K562 (cell line): ENCODE measurements around the gene MRGPRF. TPM values are rescaled to one million over a fixed set of nuclear protein-coding genes. Genes with fewer than 3 reads are reported as not detected.

Experiments used
- ATAC-seq: fragments of 200-7000 bp; cut with Tn5 transposase; 3 replicates; pipeline ENCODE4 v1.9.1; 2020; ENCODE audit warnings: moderate library complexity
- BruUV-seq: library from RNA; stranded (reverse); fragments of 400-500 nt; replicated peaks from 2 replicates; lab custom pipeline; 2021; lab: Mats Ljungman, UMichigan
- CTCF ChIA-PET: fragments of 300-600 bp; formaldehyde crosslinking; extraction: SDS; loops from one replicate; lab custom pipeline; 2021; ENCODE audit warnings: low intra/inter-chr PET ratio; lab: Yijun Ruan, JAX
- POLR2A ChIA-PET: fragments of 300-600, 350-650 bp; sonication (Branson Sonifier 250); formaldehyde crosslinking; extraction: SDS; loops from one replicate; lab custom pipeline; 2021; ENCODE audit warnings: antibody characterized with exemption, inconsistent platforms; lab: Yijun Ruan, JAX
- DNase-seq, 4 experiments: peaks; one replicate each; pipeline versions ENCODE4 v3.0.0 to v3.0.0-alpha.2; 2011 to 2018; ENCODE audit warnings: low spot score in 3 of 4, mixed read lengths in 3 of 4; ENCODE audit errors: extremely low read depth in 1 of 4
- FAIRE-seq: peaks from 2 replicates; lab custom pipeline; 2011; peaks lifted over from hg19 to GRCh38; lab: Jason Lieb, UNC
- H2AFZ ChIP-seq: 2 replicates; pipeline ENCODE4 v1.6.0; 2011; ENCODE audit warnings: low read depth, low read length, control low read depth, inconsistent platforms
- H3K27ac ChIP-seq: fragments of 200-600 bp; 3 replicates; pipeline ENCODE4 v1.8.0; 2011; ENCODE audit warnings: low read depth, mild to moderate bottlenecking, control low read depth, inconsistent platforms, low read length, moderate library complexity, mixed read lengths; ENCODE audit errors: extremely low read depth
- H3K27me3 ChIP-seq, 2 experiments: fragments of 300-600 bp in 1 of 2; 2 replicates in 1 of 2; 3 replicates in 1 of 2; pipeline versions ENCODE4 v1.6.0 to v1.8.0; 2011; ENCODE audit warnings: inconsistent platforms in 2 of 2, low read length in 2 of 2, mild to moderate bottlenecking in 1 of 2, mixed read lengths in 1 of 2, moderate library complexity in 1 of 2; ENCODE audit not compliant: control insufficient read depth in 2 of 2, insufficient read depth in 2 of 2
- H3K36me3 ChIP-seq: fragments of 300-600 bp; 3 replicates; pipeline ENCODE4 v1.8.0; 2011; ENCODE audit warnings: mild to moderate bottlenecking, low read length, inconsistent platforms; ENCODE audit not compliant: control insufficient read depth, insufficient read depth
- H3K4me1 ChIP-seq, 2 experiments: fragments of 200-600 bp in 1 of 2; replicated peaks in 1 of 2; 2 replicates in 1 of 2; 3 replicates in 1 of 2; pipeline versions ENCODE4 v1.5.1 to v1.8.0; 2011; ENCODE audit warnings: inconsistent platforms in 2 of 2, low read length in 2 of 2, mild to moderate bottlenecking in 1 of 2, mixed read lengths in 1 of 2, moderate library complexity in 1 of 2; ENCODE audit not compliant: control insufficient read depth in 2 of 2, insufficient read depth in 2 of 2
- H3K4me2 ChIP-seq: 2 replicates; pipeline ENCODE4 v1.6.1; 2011; ENCODE audit warnings: low read length, control low read depth, inconsistent platforms, mixed read lengths; ENCODE audit not compliant: insufficient read depth
- H3K4me3 ChIP-seq: fragments of 200-600 bp; sonication (generic), shearing (Covaris generic); 2 replicates; pipeline ENCODE4 v1.5.1; 2016; ENCODE audit warnings: control low read depth, inconsistent platforms
- H3K79me2 ChIP-seq: fragments of 200-600 bp; 3 replicates; pipeline ENCODE4 v1.8.0; 2011; ENCODE audit warnings: low read length, inconsistent platforms; ENCODE audit not compliant: control insufficient read depth, insufficient read depth
- H3K9ac ChIP-seq, 2 experiments: 2 replicates each; pipeline versions ENCODE4 v1.6.0 to v1.6.1; 2011; ENCODE audit warnings: low read depth in 2 of 2, low read length in 2 of 2, control low read depth in 1 of 2, inconsistent platforms in 1 of 2, mild to moderate bottlenecking in 1 of 2, mixed read lengths in 1 of 2; ENCODE audit not compliant: insufficient read depth in 1 of 2
- H3K9me1 ChIP-seq: one replicate; pipeline ENCODE4 v1.6.0; 2011; ENCODE audit warnings: inconsistent platforms, mild to moderate bottlenecking, low read length, moderate library complexity; ENCODE audit not compliant: control insufficient read depth, insufficient read depth
- H3K9me3 ChIP-seq: replicated peaks from 2 replicates; pipeline ENCODE4 v1.5.1; 2011; ENCODE audit warnings: low read depth, low read length, inconsistent platforms; ENCODE audit not compliant: control insufficient read depth, insufficient read depth
- H4K20me1 ChIP-seq: replicated peaks from 2 replicates; pipeline ENCODE4 v1.6.1; 2011; ENCODE audit warnings: low read length, inconsistent platforms, mixed read lengths; ENCODE audit not compliant: control insufficient read depth, insufficient read depth
- CEBPB ChIP-seq: fragments of 450-650 bp; IDR thresholded peaks from 2 replicates; pipeline ENCODE4 v1.6.1; 2016; ENCODE audit warnings: missing genetic modification characterization, missing compliant biosample characterization
- CREBBP ChIP-seq: IDR thresholded peaks from one replicate; pipeline ENCODE4 v1.6.1; 2012; ENCODE audit warnings: low read depth, mild to moderate bottlenecking, control low read depth, inconsistent platforms, low read length
- GATAD2A ChIP-seq: fragments of 450-650 bp; IDR thresholded peaks from 2 replicates; pipeline ENCODE4 v1.6.1; 2017
- HES1 ChIP-seq: fragments of 450-650 bp; IDR thresholded peaks from 2 replicates; pipeline ENCODE4 v1.6.1; 2016; ENCODE audit warnings: low read depth, mild to moderate bottlenecking, moderate library complexity
- JUND ChIP-seq, 2 experiments: IDR thresholded peaks; 2 replicates in 1 of 2; 3 replicates in 1 of 2; pipeline ENCODE4 v1.6.1; 2011; ENCODE audit warnings: borderline replicate concordance in 2 of 2, low read depth in 2 of 2, low read length in 2 of 2, improper control_type of control experiment in 1 of 2, missing biosample characterization in 1 of 2, missing genetic modification characterization in 1 of 2, missing genetic modification reagents in 1 of 2
- NCOA2 ChIP-seq, 2 experiments: fragments of 450-650 bp; IDR thresholded peaks; 2 replicates each; pipeline ENCODE4 v1.6.1; 2018; ENCODE audit warnings: mild to moderate bottlenecking in 2 of 2, moderate library complexity in 1 of 2; ENCODE audit not compliant: partially characterized antibody in 2 of 2
- NUFIP1 ChIP-seq: fragments of 450-650 bp; IDR thresholded peaks from 2 replicates; pipeline ENCODE4 v1.6.1; 2018; ENCODE audit not compliant: partially characterized antibody
- RAD21 ChIP-seq, 2 experiments: fragments of 250-450 bp in 1 of 2; fragments of 450-650 bp in 1 of 2; sonication (Bioruptor Pico) in 1 of 2; formaldehyde crosslinking in 1 of 2; IDR thresholded peaks in 1 of 2; conservative IDR thresholded peaks in 1 of 2; 2 replicates each; pipeline versions ENCODE4 v1.4.0 to v1.8.0; 2020 to 2022; ENCODE audit warnings: mild to moderate bottlenecking in 2 of 2, moderate library complexity in 1 of 2
- STAT5B ChIP-seq: fragments of 250-450 bp; sonication (Bioruptor Pico); IDR thresholded peaks from 2 replicates; pipeline ENCODE4 v1.8.0; 2021; ENCODE audit warnings: mild to moderate bottlenecking, inconsistent platforms
- TGIF2 ChIP-seq: sonication (generic); formaldehyde crosslinking; IDR thresholded peaks from 2 replicates; pipeline ENCODE4 v1.8.1; 2022; ENCODE audit warnings: mild to moderate bottlenecking, missing genetic modification reagents, moderate library complexity
- THAP12 ChIP-seq: fragments of 250-450 bp; sonication (Bioruptor Pico); IDR thresholded peaks from 2 replicates; pipeline ENCODE4 v1.9.0; 2021; ENCODE audit warnings: mild to moderate bottlenecking, inconsistent platforms
- ZNF143 ChIP-seq: sonication (generic); formaldehyde crosslinking; IDR thresholded peaks from 2 replicates; pipeline ENCODE4 v1.9.0; 2022; ENCODE audit warnings: mild to moderate bottlenecking, missing genetic modification reagents
- ZNF263 ChIP-seq: sonication (generic); formaldehyde crosslinking; IDR thresholded peaks from 2 replicates; pipeline ENCODE4 v1.8.0; 2022; ENCODE audit warnings: mild to moderate bottlenecking, missing genetic modification reagents, borderline replicate concordance
- ZNF324 ChIP-seq: fragments of 250-450 bp; sonication (Bioruptor Pico); IDR thresholded peaks from 2 replicates; pipeline ENCODE4 v1.4.0; 2020; ENCODE audit warnings: mild to moderate bottlenecking
- ZNF347 ChIP-seq: fragments of 450-650 bp; formaldehyde crosslinking; IDR thresholded peaks from 2 replicates; pipeline ENCODE4 v1.4.0; 2020; ENCODE audit warnings: low read depth, mild to moderate bottlenecking, moderate library complexity
- ZNF436 ChIP-seq: fragments of 250-450, 450-650 bp; sonication (Bioruptor Pico); formaldehyde crosslinking; IDR thresholded peaks from 2 replicates; pipeline ENCODE4 v1.7.0; 2020; ENCODE audit warnings: mild to moderate bottlenecking
- ZNF445 ChIP-seq: fragments of 250-450 bp; sonication (Bioruptor Pico); IDR thresholded peaks from 2 replicates; pipeline ENCODE4 v1.4.0; 2020; ENCODE audit warnings: low read depth, mild to moderate bottlenecking, moderate library complexity
- WGBS: fragments of 100-300 bp; shearing (Covaris generic); methylation state at CpG from one replicate; pipeline ENCODE4 v1.1.6; 2016; ENCODE audit warnings: low coverage, mixed read lengths; ENCODE audit not compliant: insufficient coverage; ENCODE audit errors: missing lambda C conversion rate; 5-methylcytosine and 5-hydroxymethylcytosine counted together
- in situ Hi-C: fragments of 300-500 bp; cut with MboI; formaldehyde crosslinking; loops from 4 replicates; pipeline ENCODE4 v1.15.0; 2018; ENCODE audit warnings: inconsistent platforms, mixed read lengths
- intact Hi-C: fragments of 100-400 bp; cut with micrococcal nuclease; formaldehyde crosslinking; loops from 2 replicates; pipeline ENCODE4 v1.14.2; 2022
- polyA plus RNA-seq, 8 experiments: library from polyadenylated mRNA; depleted of rRNA in 4 of 8; stranded (reverse) in 5 of 8; unstranded in 3 of 8; fragments of >200 nt; fragmentation: Nextera tagmentation in 2 of 8; fragmentation: Illumina TruSeq in 1 of 8; extraction: Ambion mirVana in 2 of 8; extraction: Trizol in 1 of 8; gene quantifications; 2 replicates each; pipeline versions ENCODE4 v1.2.1 to v1.2.3, GENCODE V29; 2011 to 2014; ENCODE audit warnings: inconsistent platforms in 1 of 8, missing spikeins in 1 of 8
- total RNA-seq, 7 experiments: library from RNA; depleted of rRNA in 6 of 7; stranded (reverse); fragments of >200 nt in 6 of 7; fragmentation: Illumina TruSeq in 2 of 7; extraction: Trizol in 2 of 7; gene quantifications; 2 replicates each; pipeline versions ENCODE4 v1.2.1 to v1.2.3, GENCODE V29; 2011 to 2021; ENCODE audit warnings: low replicate concordance in 1 of 7
- TF ChIP-seq, protein P1 (sequence below): fragments of 250-450 bp; sonication (Bioruptor Pico); IDR thresholded peaks from 2 replicates; pipeline ENCODE4 v1.8.0; 2022; ENCODE audit warnings: inconsistent platforms

Gene MRGPRF
- total and polyA plus RNA-seq, 9 of the 15 experiments (the other 6 are each of a cell fraction or from before 2014, with no cell fraction given): not detected

- Histone ChIP-seq H3K27ac (no peak overlapping the region), H3K36me3 (no peaks in the 10 kb centered on the region), H4K20me1 (peaks cover 7% of the 10 kb centered on the region), H3K27me3 (peaks cover 62 to 92% of the 10 kb centered on the region in 2 experiments), H3K4me2 (no peak overlapping the region), H3K9ac (no peak overlapping the region), H3K9me1 (no peaks in the 10 kb centered on the region), H3K9me3 (no peaks in the 10 kb centered on the region), H3K4me1 (peaks cover 0 to 9% of the 10 kb centered on the region in 2 experiments; a peak in 3 of 5 replicates), H3K4me3 (no peak overlapping the region), H3K79me2 (no peaks in the 10 kb centered on the region), H2AFZ (no peak overlapping the region)
- ATAC-seq: no peak
- ChIA-PET CTCF (no interaction called here), POLR2A (interaction anchor here (0.5 kb wide), 1 partner anchor 808 kb away, joined by 3 read pairs; no protein-coding TSS in a partner anchor)
- no TSS peak for BruUV-seq
- 11% methylated on average over 8 of the region's 8 CpGs for WGBS
- no peak for DNase-seq
- intact Hi-C loops: no loop called here
- TF ChIP-seq HES1 (no peak), JUND (IDR thresholded peaks at IDR 0.05; ENCODE audit: borderline replicate concordance, low read depth, low read length) (no peak), JUND (tag; IDR thresholded peaks at IDR 0.05; ENCODE audit: borderline replicate concordance, low read depth, low read length) (no peak), ZNF324 (CRISPR knock-in tag) (no peak), ZNF436 (CRISPR knock-in tag) (no peak), CEBPB (tag) (no peak), ZNF143 (CRISPR knock-in tag) (no peak), ZNF347 (no peak), NCOA2 (IDR thresholded peaks at IDR 0.05; ENCODE audit: partially characterized antibody in 2 of 2) (no peak), RAD21 (CRISPR knock-in tag; conservative IDR thresholded peaks at IDR 0.05 in 1 of 2, IDR thresholded peaks at IDR 0.05 in 1 of 2) (no peak), ZNF445 (CRISPR knock-in tag) (no peak), GATAD2A (no peak), NUFIP1 (no peak), CREBBP (no peak), THAP12 (no peak), TGIF2 (CRISPR knock-in tag) (no peak), STAT5B (CRISPR knock-in tag) (no peak), ZNF263 (CRISPR knock-in tag) (no peak)
- TF ChIP-seq, protein P1, sequence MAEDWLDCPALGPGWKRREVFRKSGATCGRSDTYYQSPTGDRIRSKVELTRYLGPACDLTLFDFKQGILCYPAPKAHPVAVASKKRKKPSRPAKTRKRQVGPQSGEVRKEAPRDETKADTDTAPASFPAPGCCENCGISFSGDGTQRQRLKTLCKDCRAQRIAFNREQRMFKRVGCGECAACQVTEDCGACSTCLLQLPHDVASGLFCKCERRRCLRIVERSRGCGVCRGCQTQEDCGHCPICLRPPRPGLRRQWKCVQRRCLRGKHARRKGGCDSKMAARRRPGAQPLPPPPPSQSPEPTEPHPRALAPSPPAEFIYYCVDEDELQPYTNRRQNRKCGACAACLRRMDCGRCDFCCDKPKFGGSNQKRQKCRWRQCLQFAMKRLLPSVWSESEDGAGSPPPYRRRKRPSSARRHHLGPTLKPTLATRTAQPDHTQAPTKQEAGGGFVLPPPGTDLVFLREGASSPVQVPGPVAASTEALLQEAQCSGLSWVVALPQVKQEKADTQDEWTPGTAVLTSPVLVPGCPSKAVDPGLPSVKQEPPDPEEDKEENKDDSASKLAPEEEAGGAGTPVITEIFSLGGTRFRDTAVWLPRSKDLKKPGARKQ: no peak
- no peak for FAIRE-seq
- in situ Hi-C loops: no loop called here
Measured at GRCh38 chr11:68999093-68999747, 13.8 kb downstream of the MRGPRF start.
